ENCODE measurements around the gene HNRNPK. TPM values are rescaled to one million over a fixed set of nuclear protein-coding genes. Genes with fewer than 3 reads are reported as not detected.
A peak's percentile ranks its signal among the peaks of the same experiment; 100 is the strongest.

HNRNPK gene
- total RNA-seq, 1 experiment from 2014 or later: 723 TPM

DNA sequence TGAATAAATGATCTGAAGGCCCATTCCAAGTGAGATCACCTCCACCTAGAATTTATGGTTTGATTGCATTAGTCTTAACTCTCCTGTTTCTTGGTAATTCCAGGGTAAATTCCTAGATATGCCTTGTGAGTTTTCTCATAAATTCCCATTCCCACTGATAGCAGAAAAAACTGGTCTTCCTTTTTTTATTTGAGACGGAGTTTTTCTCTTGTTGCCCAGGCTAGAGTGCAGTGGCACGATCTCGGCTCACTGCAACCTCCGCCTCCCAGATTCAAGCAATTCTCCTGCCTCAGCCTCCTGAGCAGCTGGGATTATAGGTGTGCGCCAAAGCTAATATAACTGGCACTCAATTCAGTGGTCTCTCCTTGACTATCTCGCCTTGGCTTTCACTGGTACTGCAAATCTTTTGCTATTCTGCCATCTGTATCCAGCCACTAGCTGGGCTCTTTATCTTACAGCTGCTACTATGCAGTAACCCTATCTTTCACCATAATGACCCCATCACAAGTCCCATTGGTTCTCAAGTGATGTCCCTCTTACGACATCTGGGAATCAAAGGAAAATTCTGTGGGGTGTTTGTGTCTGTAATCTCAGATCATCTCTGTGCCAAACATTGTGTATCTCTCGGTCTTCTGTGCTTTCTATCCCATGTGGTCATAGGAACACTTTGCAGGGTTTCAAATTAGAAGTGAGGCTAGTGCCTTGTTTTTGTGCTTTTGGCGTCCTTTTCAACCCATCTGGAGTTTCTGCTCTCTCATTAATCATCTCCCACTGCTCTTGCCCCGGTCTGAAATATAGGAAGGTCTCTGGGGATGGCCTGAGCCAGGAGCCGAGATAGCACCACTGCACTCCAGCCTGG, 14.4 kb downstream of the HNRNPK start (continued):
- no peak for TF ChIP-seq JUN (CRISPR knock-in tag; IDR thresholded peaks at IDR 0.05)
- TF ChIP-seq OVOL2 (CRISPR knock-in tag; IDR thresholded peaks at IDR 0.05; ENCODE audit: borderline replicate concordance): no peak
- TF ChIP-seq, protein P1, sequence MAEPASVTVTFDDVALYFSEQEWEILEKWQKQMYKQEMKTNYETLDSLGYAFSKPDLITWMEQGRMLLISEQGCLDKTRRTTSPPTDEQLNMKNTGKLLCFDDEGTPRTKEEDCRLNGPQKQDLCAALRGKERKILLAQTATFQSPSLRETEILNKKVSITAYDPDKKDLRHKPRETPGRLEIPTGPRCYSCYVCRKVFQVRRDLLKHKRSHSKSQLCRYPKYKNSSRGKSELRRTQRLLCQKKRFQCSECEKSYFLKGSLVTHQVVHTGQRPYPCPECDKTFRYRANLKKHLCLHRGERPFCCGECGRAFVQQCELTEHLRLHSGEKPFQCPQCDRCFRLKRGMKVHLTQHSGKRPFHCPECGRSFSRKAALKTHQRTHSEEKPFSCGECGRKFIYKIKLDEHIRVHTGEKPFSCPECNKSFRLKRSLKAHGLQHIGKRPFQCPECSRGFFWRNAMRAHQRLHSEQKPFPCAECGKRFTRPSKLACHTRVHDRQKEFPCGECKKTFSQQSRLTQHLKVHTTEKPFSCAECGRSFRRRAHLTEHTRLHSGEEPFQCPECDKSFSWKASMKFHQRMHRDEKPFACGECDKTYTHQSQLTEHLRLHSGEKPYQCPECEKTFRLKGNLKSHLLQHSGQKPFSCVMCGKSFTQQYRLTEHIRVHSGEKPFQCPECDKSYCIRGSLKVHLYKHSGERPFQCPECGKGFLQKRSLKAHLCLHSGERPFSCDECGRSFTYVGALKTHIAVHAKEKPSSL (CRISPR knock-in tag; conservative IDR thresholded peaks at IDR 0.05): peak; percentile 82; the same call in 1 of the 2 replicates
- TF ChIP-seq, protein P2, sequence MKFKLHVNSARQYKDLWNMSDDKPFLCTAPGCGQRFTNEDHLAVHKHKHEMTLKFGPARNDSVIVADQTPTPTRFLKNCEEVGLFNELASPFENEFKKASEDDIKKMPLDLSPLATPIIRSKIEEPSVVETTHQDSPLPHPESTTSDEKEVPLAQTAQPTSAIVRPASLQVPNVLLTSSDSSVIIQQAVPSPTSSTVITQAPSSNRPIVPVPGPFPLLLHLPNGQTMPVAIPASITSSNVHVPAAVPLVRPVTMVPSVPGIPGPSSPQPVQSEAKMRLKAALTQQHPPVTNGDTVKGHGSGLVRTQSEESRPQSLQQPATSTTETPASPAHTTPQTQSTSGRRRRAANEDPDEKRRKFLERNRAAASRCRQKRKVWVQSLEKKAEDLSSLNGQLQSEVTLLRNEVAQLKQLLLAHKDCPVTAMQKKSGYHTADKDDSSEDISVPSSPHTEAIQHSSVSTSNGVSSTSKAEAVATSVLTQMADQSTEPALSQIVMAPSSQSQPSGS (CRISPR knock-in tag; IDR thresholded peaks at IDR 0.05; ENCODE audit: borderline replicate concordance, low read depth): no peak
- TF ChIP-seq, protein P3, sequence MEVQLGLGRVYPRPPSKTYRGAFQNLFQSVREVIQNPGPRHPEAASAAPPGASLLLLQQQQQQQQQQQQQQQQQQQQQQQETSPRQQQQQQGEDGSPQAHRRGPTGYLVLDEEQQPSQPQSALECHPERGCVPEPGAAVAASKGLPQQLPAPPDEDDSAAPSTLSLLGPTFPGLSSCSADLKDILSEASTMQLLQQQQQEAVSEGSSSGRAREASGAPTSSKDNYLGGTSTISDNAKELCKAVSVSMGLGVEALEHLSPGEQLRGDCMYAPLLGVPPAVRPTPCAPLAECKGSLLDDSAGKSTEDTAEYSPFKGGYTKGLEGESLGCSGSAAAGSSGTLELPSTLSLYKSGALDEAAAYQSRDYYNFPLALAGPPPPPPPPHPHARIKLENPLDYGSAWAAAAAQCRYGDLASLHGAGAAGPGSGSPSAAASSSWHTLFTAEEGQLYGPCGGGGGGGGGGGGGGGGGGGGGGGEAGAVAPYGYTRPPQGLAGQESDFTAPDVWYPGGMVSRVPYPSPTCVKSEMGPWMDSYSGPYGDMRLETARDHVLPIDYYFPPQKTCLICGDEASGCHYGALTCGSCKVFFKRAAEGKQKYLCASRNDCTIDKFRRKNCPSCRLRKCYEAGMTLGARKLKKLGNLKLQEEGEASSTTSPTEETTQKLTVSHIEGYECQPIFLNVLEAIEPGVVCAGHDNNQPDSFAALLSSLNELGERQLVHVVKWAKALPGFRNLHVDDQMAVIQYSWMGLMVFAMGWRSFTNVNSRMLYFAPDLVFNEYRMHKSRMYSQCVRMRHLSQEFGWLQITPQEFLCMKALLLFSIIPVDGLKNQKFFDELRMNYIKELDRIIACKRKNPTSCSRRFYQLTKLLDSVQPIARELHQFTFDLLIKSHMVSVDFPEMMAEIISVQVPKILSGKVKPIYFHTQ (CRISPR knock-in tag; IDR thresholded peaks at IDR 0.05): peak; percentile 87; the same call in 1 of the 2 replicates
- no peak for TF ChIP-seq CREB1 (CRISPR knock-in tag; IDR thresholded peaks at IDR 0.05)
- TF ChIP-seq, protein P4, sequence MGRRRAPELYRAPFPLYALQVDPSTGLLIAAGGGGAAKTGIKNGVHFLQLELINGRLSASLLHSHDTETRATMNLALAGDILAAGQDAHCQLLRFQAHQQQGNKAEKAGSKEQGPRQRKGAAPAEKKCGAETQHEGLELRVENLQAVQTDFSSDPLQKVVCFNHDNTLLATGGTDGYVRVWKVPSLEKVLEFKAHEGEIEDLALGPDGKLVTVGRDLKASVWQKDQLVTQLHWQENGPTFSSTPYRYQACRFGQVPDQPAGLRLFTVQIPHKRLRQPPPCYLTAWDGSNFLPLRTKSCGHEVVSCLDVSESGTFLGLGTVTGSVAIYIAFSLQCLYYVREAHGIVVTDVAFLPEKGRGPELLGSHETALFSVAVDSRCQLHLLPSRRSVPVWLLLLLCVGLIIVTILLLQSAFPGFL (CRISPR knock-in tag; IDR thresholded peaks at IDR 0.05; ENCODE audit: borderline replicate concordance): no peak
- TF ChIP-seq CBFB (CRISPR knock-in tag; IDR thresholded peaks at IDR 0.05; ENCODE audit: low read depth): no peak
- TF ChIP-seq, protein P5, sequence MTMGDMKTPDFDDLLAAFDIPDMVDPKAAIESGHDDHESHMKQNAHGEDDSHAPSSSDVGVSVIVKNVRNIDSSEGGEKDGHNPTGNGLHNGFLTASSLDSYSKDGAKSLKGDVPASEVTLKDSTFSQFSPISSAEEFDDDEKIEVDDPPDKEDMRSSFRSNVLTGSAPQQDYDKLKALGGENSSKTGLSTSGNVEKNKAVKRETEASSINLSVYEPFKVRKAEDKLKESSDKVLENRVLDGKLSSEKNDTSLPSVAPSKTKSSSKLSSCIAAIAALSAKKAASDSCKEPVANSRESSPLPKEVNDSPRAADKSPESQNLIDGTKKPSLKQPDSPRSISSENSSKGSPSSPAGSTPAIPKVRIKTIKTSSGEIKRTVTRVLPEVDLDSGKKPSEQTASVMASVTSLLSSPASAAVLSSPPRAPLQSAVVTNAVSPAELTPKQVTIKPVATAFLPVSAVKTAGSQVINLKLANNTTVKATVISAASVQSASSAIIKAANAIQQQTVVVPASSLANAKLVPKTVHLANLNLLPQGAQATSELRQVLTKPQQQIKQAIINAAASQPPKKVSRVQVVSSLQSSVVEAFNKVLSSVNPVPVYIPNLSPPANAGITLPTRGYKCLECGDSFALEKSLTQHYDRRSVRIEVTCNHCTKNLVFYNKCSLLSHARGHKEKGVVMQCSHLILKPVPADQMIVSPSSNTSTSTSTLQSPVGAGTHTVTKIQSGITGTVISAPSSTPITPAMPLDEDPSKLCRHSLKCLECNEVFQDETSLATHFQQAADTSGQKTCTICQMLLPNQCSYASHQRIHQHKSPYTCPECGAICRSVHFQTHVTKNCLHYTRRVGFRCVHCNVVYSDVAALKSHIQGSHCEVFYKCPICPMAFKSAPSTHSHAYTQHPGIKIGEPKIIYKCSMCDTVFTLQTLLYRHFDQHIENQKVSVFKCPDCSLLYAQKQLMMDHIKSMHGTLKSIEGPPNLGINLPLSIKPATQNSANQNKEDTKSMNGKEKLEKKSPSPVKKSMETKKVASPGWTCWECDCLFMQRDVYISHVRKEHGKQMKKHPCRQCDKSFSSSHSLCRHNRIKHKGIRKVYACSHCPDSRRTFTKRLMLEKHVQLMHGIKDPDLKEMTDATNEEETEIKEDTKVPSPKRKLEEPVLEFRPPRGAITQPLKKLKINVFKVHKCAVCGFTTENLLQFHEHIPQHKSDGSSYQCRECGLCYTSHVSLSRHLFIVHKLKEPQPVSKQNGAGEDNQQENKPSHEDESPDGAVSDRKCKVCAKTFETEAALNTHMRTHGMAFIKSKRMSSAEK (CRISPR knock-in tag; IDR thresholded peaks at IDR 0.05; ENCODE audit: borderline replicate concordance): peak; percentile 7; the same call in 1 of the 2 replicates
- no peak for TF ChIP-seq ETV6 (CRISPR knock-in tag; IDR thresholded peaks at IDR 0.05)
- no peak for TF ChIP-seq RELA (CRISPR knock-in tag; IDR thresholded peaks at IDR 0.05; ENCODE audit: borderline replicate concordance)
- no peak for TF ChIP-seq ATF6 (CRISPR knock-in tag; IDR thresholded peaks at IDR 0.05)
- peak; percentile 69 for TF ChIP-seq ZNF416 (CRISPR knock-in tag; IDR thresholded peaks at IDR 0.05)
- peak; percentile 88 for TF ChIP-seq NFATC4 (CRISPR knock-in tag; IDR thresholded peaks at IDR 0.05)
- TF ChIP-seq HMGA2 (CRISPR knock-in tag; IDR thresholded peaks at IDR 0.05): no peak
- TF ChIP-seq EMX1 (CRISPR knock-in tag; IDR thresholded peaks at IDR 0.05): peak; percentile 87
- no peak for TF ChIP-seq ZNF232 (CRISPR knock-in tag; IDR thresholded peaks at IDR 0.05)
